ENCODE measurements around the gene GET3.

DNA sequence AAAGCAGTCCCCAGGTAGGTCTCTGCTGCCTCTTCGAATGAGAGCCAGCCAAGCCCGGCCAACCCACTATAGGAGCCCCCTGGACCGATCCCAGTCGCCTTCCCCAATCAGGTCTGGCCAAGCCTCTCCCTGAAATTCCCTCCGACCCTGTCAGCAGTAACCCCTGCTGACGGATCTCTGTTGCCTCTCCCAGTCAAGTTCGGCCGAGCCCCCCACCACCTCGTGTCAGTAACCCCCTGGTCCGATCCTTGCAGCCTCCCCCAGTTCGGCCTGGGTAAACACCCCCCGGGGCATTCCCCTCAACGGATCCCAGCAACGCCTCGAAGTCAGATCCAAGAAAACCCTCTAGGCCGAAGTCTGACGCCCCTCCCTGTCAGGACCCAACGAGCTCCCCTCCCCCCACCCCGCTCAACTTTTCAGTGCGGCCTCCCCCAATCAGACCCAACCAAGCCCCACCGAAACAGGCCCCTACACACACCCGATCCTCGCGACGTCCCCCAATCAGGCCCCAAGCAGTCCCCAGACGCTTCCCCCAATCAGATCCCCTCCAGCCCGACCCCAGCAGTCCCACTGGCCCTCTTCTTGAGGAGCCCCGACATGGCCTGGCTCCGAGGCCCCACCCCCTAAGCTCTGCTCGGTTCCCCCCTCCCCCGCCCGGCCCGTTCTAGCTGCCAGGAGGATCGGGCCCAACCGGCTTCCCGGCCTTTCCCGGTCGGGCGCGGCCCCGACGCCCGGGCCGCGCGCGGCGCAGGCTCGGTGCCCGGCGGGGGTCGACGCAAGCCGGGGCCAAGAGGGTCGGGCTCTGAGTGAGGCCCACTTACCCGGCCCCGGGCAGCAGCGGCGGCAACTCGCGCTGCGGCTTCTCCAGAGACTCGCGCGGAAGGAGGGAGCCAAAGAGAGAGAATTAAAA lies 15.4 kb upstream of the GET3 start:
- no peak for TF ChIP-seq POLR2A (IDR thresholded peaks at IDR 0.05)
- TF ChIP-seq, protein P1, sequence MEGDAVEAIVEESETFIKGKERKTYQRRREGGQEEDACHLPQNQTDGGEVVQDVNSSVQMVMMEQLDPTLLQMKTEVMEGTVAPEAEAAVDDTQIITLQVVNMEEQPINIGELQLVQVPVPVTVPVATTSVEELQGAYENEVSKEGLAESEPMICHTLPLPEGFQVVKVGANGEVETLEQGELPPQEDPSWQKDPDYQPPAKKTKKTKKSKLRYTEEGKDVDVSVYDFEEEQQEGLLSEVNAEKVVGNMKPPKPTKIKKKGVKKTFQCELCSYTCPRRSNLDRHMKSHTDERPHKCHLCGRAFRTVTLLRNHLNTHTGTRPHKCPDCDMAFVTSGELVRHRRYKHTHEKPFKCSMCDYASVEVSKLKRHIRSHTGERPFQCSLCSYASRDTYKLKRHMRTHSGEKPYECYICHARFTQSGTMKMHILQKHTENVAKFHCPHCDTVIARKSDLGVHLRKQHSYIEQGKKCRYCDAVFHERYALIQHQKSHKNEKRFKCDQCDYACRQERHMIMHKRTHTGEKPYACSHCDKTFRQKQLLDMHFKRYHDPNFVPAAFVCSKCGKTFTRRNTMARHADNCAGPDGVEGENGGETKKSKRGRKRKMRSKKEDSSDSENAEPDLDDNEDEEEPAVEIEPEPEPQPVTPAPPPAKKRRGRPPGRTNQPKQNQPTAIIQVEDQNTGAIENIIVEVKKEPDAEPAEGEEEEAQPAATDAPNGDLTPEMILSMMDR (IDR thresholded peaks at IDR 0.05) = no peak
